WERI-Rb-1 (cell line): Measurements from ENCODE around the gene THRB.

Experiments used
- DNase-seq: peaks from one replicate; pipeline ENCODE4 v3.0.0-alpha.2; 2020
- H3K27ac ChIP-seq: fragments of 250-450 bp; sonication (Bioruptor Pico); 2 replicates; pipeline ENCODE4 v1.5.1; 2020; ENCODE audit warnings: mild to moderate bottlenecking, moderate library complexity
- H3K27me3 ChIP-seq: fragments of 250-450 bp; sonication (Bioruptor Pico); 2 replicates; pipeline ENCODE4 v1.5.1; 2021; ENCODE audit warnings: mild to moderate bottlenecking, low read depth, moderate library complexity; ENCODE audit not compliant: insufficient read depth, severe bottlenecking
- H3K36me3 ChIP-seq: fragments of 250-450 bp; sonication (Bioruptor Pico); 2 replicates; pipeline ENCODE4 v1.5.1; 2020; ENCODE audit warnings: mild to moderate bottlenecking, moderate library complexity
- H3K4me3 ChIP-seq: 2 replicates; pipeline ENCODE4 v1.5.1; 2011; ENCODE audit warnings: low read depth, mild to moderate bottlenecking, control low read depth, low read length
- H3K9me3 ChIP-seq: fragments of 250-450 bp; sonication (Bioruptor Pico); 2 replicates; pipeline ENCODE4 v1.5.1; 2021; ENCODE audit warnings: mild to moderate bottlenecking, moderate library complexity; ENCODE audit not compliant: severe bottlenecking
- CTCF ChIP-seq: IDR thresholded peaks from 2 replicates; pipeline ENCODE4 v1.5.1; 2011; ENCODE audit warnings: low read depth, mild to moderate bottlenecking, control low read depth, inconsistent platforms, low read length

THRB gene

DNA sequence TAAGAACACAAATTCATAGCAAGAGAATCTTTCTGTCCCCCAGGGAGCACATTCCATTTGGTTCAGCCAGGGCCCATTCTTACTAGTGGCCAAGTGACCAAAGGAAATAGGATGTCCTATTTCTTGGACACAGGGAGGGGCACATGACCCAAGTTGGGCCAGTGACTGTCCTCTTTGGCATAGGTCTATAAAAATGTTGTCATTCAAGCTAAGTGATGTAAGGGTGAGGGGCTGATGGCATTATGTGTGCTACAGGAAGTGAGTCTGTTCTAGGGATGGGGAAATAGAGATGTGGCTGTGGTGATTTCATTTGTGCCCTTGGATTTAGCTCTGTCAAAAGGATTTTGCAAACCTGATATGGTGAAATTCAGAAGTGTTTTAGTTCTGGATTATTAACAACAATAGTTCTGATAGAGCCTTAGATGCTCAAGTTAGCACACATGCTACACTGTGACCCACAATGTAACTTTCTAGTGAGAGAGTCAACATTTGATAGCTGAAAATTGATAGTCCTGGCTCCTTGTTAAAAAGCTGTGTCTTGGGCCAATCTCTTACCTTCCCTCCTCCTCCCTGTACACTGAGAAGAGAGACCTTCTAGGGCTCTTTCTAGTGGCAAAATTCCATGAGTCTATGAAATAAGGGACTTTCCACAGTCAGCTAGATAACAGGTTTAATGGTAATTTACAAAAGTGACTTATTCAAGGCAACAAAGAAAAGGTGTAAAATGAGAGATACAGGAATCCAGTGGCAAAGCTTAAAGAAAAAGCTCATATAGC, 117.2 kb downstream of the THRB start:
- Histone ChIP-seq H3K27ac (no peak overlapping the region), H3K36me3 (no peaks in the 10 kb centered on the region), H3K9me3 (no peaks in the 10 kb centered on the region), H3K4me3 (no peak overlapping the region), H3K27me3 (no peaks in the 10 kb centered on the region)
- TF ChIP-seq CTCF: no peak
- no peak for DNase-seq

GRCh38 chr3:24375947-24376384, 118.7 kb downstream of the THRB start:
- TF ChIP-seq CTCF: no peak
- no peaks in the 10 kb centered on the region for H3K27me3 ChIP-seq
- H3K27ac ChIP-seq: no peak overlapping the region
- H3K36me3 ChIP-seq: no peaks in the 10 kb centered on the region
- H3K4me3 ChIP-seq: no peak overlapping the region
- no peaks in the 10 kb centered on the region for H3K9me3 ChIP-seq
- no peak for DNase-seq

GRCh38 chr3:24374801-24375200, 119.8 kb downstream of the THRB start:
- DNase-seq: no peak
- H3K27ac ChIP-seq: no peak overlapping the region
- no peaks in the 10 kb centered on the region for H3K27me3 ChIP-seq
- TF ChIP-seq CTCF: no peak
- H3K4me3 ChIP-seq: no peak overlapping the region
- H3K9me3 ChIP-seq: no peaks in the 10 kb centered on the region
- H3K36me3 ChIP-seq: no peaks in the 10 kb centered on the region

DNA sequence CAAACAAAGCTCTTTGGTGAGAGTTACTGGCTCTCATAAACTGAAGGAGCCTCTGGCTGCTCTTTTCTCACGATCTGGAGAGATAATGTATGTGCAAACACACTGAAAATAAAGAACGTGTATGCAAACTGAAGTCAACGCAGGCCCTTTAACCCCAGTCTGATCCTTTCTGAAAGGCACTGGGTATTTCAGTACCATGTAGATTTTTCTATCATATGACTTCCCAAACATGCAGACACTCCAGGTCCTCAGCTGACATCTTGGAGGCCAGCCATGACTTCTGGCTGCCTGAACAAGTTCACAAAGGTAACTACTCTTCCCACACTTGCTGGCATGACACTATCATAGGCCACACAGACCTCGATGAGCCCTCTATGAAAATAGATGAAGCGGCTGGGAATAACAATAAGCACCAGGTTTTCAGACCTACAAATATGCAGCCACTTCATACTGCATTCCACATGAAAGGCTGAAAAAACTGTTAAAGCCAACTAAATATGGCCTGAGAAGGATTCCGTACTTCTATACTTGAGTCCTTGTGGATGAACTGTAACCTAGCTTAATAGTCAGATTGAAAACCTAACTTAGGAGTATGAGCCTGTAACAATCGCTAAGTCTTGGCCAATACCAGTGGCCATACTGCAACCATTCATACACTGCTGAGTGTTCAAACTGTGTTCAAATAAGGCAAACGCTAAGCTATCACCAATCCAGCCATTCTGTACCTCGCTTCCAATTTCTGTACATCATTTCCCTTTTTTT, 121.3 kb downstream of the THRB start:
- Histone ChIP-seq H3K27me3 (no peaks in the 10 kb centered on the region), H3K27ac (no peak overlapping the region), H3K36me3 (no peaks in the 10 kb centered on the region), H3K9me3 (no peaks in the 10 kb centered on the region), H3K4me3 (no peak overlapping the region)
- no peak for TF ChIP-seq CTCF
- no peak for DNase-seq

DNA sequence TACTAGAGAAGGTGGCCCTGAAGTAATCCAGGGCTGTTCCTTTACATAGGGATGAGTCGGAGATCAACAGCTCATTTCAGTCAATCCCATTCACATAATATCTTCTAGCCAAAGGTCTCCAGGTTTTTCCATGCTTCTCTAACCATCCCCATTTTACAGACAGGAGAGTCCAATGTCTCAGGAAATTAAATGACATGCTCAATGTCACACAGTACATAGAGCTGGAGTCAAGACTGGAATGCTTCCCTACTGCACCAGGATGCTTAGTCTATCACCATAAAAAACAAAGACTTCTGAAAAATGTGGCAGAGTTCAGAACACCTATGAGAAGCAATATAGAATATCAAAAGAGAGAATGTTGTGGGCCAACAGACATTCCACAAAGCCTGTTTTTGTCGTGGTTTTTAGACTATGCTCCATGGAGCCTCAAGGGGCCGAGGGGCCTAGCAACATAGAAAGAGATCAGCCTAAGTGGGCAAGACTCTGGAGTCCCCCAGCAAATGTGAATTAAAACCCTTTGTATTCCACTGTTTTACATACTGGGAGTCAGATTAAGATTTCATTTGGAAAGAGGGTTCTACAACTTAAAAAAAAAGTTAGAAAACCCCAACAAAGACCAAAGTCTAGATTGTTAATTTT, 122.0 kb downstream of the THRB start:
- H3K27me3 ChIP-seq: no peaks in the 10 kb centered on the region
- no peak overlapping the region for H3K4me3 ChIP-seq
- H3K27ac ChIP-seq: no peak overlapping the region
- DNase-seq: no peak
- no peaks in the 10 kb centered on the region for H3K36me3 ChIP-seq
- no peak for TF ChIP-seq CTCF
- no peaks in the 10 kb centered on the region for H3K9me3 ChIP-seq
